Esophagus muscularis mucosa (tissue), 4 donors: ENCODE measurements around the gene MED22. TPM values are rescaled to one million over a fixed set of nuclear protein-coding genes. Genes with fewer than 3 reads are reported as not detected.
"Not testable (repeated sequence)": the region's sequence is repeated elsewhere in the genome, so short reads cannot be mapped to it uniquely, and the experiment has no call there.

ENCODE experiments used
- DNase-seq: peaks from one replicate; pipeline ENCODE4 v3.0.0-alpha.2; 2017; ENCODE audit errors: extremely low spot score
- H3K27ac ChIP-seq, 4 donors: fragments of 200-600 bp; sonication (generic); replicated peaks in 1 of 4; 1 replicate in 3 of 4; 2 replicates in 1 of 4; pipeline ENCODE4 v1.5.1; 2016 to 2019; ENCODE audit warnings: mild to moderate bottlenecking in 1 of 4
- H3K27me3 ChIP-seq, 4 donors: fragments of 200-600 bp; sonication (generic); one replicate each; pipeline versions ENCODE4 v1.5.1 to v1.6.0; 2016 to 2019
- H3K36me3 ChIP-seq, 4 donors: fragments of 200-600 bp; sonication (generic); one replicate each; pipeline ENCODE4 v1.5.1; 2016 to 2019
- H3K4me1 ChIP-seq, 4 donors: fragments of 200-600 bp; sonication (generic); one replicate each; pipeline ENCODE4 v1.5.1; 2016 to 2019
- H3K4me3 ChIP-seq, 4 donors: fragments of 200-600 bp; sonication (generic); 1 replicate in 2 of 4; 2 replicates in 2 of 4; pipeline ENCODE4 v1.5.1; 2016 to 2019; ENCODE audit warnings: mild to moderate bottlenecking in 4 of 4, moderate library complexity in 1 of 4
- H3K9me3 ChIP-seq, 4 donors: fragments of 200-600 bp; sonication (generic); 1 replicate in 3 of 4; 2 replicates in 1 of 4; pipeline ENCODE4 v1.5.1; 2016 to 2019
- CTCF ChIP-seq, 3 experiments: fragments of 200-600 bp in 2 of 3; fragments of 450-650 bp in 1 of 3; sonication (generic) in 2 of 3; IDR thresholded peaks; one replicate each; pipeline ENCODE4 v1.5.1; 2017 to 2019; ENCODE audit warnings: antibody characterized with exemption in 3 of 3, mild to moderate bottlenecking in 2 of 3, moderate library complexity in 1 of 3
- EP300 ChIP-seq: sonication (generic); formaldehyde crosslinking; IDR thresholded peaks from one replicate; pipeline ENCODE4 v1.6.1; 2017; ENCODE audit warnings: antibody characterized with exemption
- POLR2A ChIP-seq: fragments of 450-650 bp; IDR thresholded peaks from one replicate; pipeline ENCODE4 v1.6.1; 2017; ENCODE audit warnings: antibody characterized with exemption, moderate library complexity, mild to moderate bottlenecking, low read depth
- POLR2AphosphoS5 ChIP-seq, 2 donors: sonication (generic); formaldehyde crosslinking; IDR thresholded peaks; one replicate each; pipeline ENCODE4 v1.6.1; 2017; ENCODE audit warnings: antibody characterized with exemption in 2 of 2
- WGBS: methylation state at CpG from one replicate; pipeline ENCODE4 v1.1.5; 2018; 5-methylcytosine and 5-hydroxymethylcytosine counted together
- intact Hi-C: fragments of 100-400 bp; cut with DNase I; formaldehyde crosslinking; loops from one replicate; pipeline ENCODE4 v1.15.1; 2023
- total RNA-seq, 4 donors: library from RNA; depleted of rRNA; stranded (reverse); fragments of >200 nt; gene quantifications; one replicate each; pipeline versions ENCODE4 v1.1.0 to v1.2.1, GENCODE V29; 2016

Gene MED22
- total RNA-seq, 4 donors from 2014 or later, result 20.0 to 44.6 (median 35.5) TPM

- H3K27ac ChIP-seq, result no peak overlapping the region
- intact Hi-C loops, result loop anchor here (5.0 to 10.0 kb wide), 2 partner anchors 145 to 227 kb away; no protein-coding TSS in a partner anchor
- 94% methylated on average over 50 of the region's 57 CpGs for WGBS
- H3K27me3 ChIP-seq, result no peaks in the 10 kb centered on the region
- H3K9me3 ChIP-seq, result no peaks in the 10 kb centered on the region
- peaks cover 36 to 49% (median 44%) of the 10 kb centered on the region in 4 donors for H3K36me3 ChIP-seq
- TF ChIP-seq POLR2A, result no peak
- no peak for TF ChIP-seq EP300
- TF ChIP-seq POLR2AphosphoS5 (IDR thresholded peaks at IDR 0.05), result no peak
- H3K4me1 ChIP-seq, result peaks cover 17 to 32% (median 28%) of the 10 kb centered on the region in 4 donors
- H3K4me3 ChIP-seq, result no peak overlapping the region
- DNase-seq, result no peak
Observed at GRCh38 chr9:133331641-133332380, 16.1 kb downstream of the MED22 start.

GRCh38 chr9:133331221-133331620 is 16.7 kb downstream of the MED22 start:
- peaks cover 36 to 49% (median 44%) of the 10 kb centered on the region in 4 donors for H3K36me3 ChIP-seq
- WGBS, result 84% methylated on average over 16 of the region's 19 CpGs
- TF ChIP-seq EP300, result no peak
- intact Hi-C loops, result loop anchor here (5.0 to 10.0 kb wide), 2 partner anchors 144 to 226 kb away; no protein-coding TSS in a partner anchor
- no peak overlapping the region for H3K4me3 ChIP-seq
- no peaks in the 10 kb centered on the region for H3K9me3 ChIP-seq
- peaks cover 12 to 26% (median 22%) of the 10 kb centered on the region in 4 donors for H3K4me1 ChIP-seq
- H3K27me3 ChIP-seq, result no peaks in the 10 kb centered on the region
- no peak for DNase-seq
- no peak overlapping the region for H3K27ac ChIP-seq

GRCh38 chr9:133329306-133330156 is 18.4 kb downstream of the MED22 start:
- DNase-seq, H3K9me3 ChIP-seq, H3K27me3 ChIP-seq, H3K27ac ChIP-seq, H3K4me3 ChIP-seq: not testable (repeated sequence)
- intact Hi-C loops, result loop anchor here (5.0 to 10.0 kb wide), 2 partner anchors 142 to 225 kb away; no protein-coding TSS in a partner anchor
- Histone ChIP-seq H3K4me1 (peaks cover 4 to 15% (median 11%) of the 10 kb centered on the region in 4 donors), H3K36me3 (peaks cover 35 to 47% (median 44%) of the 10 kb centered on the region in 4 donors)
- 51% methylated on average over 21 of the region's 21 CpGs for WGBS
- peak; percentile 40 to 64 (median 60) for TF ChIP-seq CTCF (IDR thresholded peaks at IDR 0.05)

GRCh38 chr9:133327834-133328484 is 20.0 kb downstream of the MED22 start:
- Histone ChIP-seq H3K27me3 (no peaks in the 10 kb centered on the region), H3K4me3 (no peak overlapping the region), H3K36me3 (peaks cover 20 to 31% (median 28%) of the 10 kb centered on the region in 4 donors), H3K27ac (no peak overlapping the region), H3K9me3 (no peaks in the 10 kb centered on the region), H3K4me1 (no peaks in the 10 kb centered on the region)
- DNase-seq, result no peak
- intact Hi-C loops, result no loop called here
- 86% methylated on average over 8 of the region's 10 CpGs for WGBS
- TF ChIP-seq CTCF (IDR thresholded peaks at IDR 0.05) (no peak), POLR2AphosphoS5 (IDR thresholded peaks at IDR 0.05) (no peak), POLR2A (no peak), EP300 (no peak)

- H3K9me3 ChIP-seq, H3K27me3 ChIP-seq, DNase-seq, H3K4me3 ChIP-seq, H3K4me1 ChIP-seq, H3K27ac ChIP-seq, intact Hi-C loops: not testable (repeated sequence)
- peaks cover 10 to 22% (median 19%) of the 10 kb centered on the region in 4 donors for H3K36me3 ChIP-seq
- WGBS, result 93% methylated on average over 6 of the region's 6 CpGs
Observed at GRCh38 chr9:133327021-133327420, 20.9 kb downstream of the MED22 start.
